HG03196 (cell line): ENCODE measurements around the gene MUC5B.

Experiments
- ATAC-seq: cut with Tn5 transposase; IDR thresholded peaks from one replicate; pipeline ENCODE4 v1.9.1; 2021; ENCODE audit not compliant: unreplicated experiment

The MUC5B gene

DNA sequence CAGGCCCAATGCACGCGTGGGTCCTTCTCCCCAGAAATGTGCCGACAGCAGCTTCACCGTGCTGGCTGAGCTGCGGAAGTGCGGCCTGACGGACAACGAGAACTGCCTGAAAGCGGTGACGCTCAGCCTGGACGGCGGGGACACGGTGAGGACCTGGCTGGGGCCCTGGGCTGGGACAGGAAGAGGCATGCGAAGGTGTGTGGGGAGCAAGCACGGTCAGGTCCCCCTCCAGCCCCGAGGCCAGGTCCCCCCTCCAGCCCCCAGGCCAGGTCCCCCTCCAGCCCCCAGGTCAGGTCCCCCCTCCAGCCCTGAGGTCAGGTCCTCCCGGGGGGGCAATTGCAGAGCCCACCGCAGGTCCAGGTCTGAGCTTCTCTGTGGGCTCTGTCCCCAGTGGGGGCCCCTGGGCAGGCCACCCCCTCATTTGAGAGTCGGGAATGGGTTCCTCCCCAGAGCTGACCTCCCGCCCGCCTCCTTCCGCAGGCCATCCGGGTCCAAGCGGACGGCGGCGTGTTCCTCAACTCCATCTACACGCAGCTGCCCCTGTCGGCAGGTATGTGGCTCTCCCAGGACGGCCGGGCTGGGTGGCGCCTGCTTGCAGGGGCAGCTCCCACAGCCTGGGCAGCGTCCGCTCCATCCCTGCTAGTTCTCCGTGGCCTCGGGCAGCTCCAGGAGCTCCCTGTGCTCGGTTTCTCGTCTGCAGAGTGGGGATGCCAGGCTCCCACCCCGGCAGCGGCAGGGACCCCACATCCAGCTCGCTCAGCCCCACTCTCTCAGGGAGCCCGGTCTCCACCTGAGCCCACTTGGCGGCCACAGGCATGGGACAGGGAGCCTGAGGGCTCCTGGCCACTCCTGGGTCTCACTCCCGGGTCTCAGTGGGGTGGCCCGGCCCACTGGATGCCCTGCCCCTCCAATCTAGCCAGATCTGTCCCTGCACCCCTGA, 7.9 kb downstream of the MUC5B start:
- ATAC-seq: no peak

DNA sequence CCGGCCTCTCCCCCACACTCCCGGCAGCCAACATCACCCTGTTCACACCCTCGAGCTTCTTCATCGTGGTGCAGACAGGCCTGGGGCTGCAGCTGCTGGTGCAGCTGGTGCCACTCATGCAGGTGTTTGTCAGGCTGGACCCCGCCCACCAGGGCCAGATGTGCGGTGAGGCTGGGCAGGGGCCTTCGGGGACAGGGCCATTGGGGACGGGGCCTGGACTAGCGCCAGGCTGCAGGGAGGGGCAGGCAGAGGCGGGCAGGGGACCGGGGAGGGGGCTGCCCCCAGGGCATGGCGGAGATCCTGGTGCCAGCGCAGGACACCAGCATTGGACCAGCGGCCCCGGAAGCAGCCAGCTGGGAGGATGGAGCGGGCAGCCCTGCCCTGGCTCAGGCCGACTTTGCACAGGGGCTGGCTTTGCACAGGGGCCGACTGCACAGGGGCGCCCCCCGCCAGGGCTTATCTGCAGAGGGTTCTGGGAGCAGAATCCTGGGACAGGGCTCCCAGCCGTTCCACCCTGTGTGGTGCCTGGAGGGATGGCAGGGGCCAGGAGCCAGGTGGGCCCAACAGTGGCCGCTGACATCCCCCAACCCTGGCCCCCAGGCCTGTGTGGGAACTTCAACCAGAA, 8.6 kb downstream of the MUC5B start:
- no peak for ATAC-seq

DNA sequence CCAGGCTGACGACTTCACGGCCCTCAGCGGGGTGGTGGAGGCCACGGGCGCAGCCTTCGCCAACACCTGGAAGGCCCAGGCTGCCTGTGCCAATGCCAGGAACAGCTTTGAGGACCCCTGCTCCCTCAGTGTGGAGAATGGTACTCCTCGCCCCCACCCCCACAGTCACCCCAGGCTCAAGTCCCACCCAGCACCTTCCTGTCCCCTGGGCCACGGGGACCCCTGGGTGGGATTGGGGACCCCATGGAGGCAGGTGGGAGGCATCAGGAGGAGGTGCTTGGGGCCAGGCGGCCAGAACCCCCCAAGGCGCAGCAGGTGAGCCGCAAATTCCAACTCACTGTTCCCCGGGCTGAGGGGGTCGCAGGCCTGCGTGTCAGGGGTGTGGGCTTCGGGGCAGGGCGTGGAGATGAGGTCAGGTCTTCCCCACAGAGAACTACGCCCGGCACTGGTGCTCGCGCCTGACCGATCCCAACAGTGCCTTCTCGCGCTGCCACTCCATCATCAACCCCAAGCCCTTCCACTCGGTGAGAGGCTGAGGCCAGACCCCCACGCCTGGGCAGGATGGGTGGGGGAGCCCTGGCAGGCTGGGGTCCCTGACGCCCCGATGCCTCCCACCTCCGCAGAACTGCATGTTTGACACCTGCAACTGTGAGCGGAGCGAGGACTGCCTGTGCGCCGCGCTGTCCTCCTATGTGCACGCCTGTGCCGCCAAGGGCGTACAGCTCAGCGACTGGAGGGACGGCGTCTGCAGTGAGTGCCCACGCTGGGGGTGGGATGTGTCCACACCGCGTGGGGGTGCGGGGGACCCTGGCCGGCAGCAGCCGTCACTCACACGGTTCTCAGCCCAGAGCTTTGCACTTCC, 9.4 kb downstream of the MUC5B start:
- ATAC-seq: no peak

DNA sequence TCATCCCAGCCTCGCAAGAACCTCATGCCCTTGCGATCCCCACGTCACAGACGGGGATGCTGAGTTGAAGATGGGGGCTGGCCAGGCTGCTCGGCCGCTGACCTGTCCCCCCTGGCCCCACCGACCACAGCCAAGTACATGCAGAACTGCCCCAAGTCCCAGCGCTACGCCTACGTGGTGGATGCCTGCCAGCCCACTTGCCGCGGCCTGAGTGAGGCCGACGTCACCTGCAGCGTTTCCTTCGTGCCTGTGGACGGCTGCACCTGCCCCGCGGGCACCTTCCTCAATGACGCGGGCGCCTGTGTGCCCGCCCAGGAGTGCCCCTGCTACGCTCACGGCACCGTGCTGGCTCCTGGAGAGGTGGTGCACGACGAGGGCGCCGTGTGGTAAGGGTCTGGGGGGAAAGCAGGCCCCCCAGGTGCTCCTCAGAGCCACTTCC, 10.0 kb downstream of the MUC5B start:
- ATAC-seq: no peak

DNA sequence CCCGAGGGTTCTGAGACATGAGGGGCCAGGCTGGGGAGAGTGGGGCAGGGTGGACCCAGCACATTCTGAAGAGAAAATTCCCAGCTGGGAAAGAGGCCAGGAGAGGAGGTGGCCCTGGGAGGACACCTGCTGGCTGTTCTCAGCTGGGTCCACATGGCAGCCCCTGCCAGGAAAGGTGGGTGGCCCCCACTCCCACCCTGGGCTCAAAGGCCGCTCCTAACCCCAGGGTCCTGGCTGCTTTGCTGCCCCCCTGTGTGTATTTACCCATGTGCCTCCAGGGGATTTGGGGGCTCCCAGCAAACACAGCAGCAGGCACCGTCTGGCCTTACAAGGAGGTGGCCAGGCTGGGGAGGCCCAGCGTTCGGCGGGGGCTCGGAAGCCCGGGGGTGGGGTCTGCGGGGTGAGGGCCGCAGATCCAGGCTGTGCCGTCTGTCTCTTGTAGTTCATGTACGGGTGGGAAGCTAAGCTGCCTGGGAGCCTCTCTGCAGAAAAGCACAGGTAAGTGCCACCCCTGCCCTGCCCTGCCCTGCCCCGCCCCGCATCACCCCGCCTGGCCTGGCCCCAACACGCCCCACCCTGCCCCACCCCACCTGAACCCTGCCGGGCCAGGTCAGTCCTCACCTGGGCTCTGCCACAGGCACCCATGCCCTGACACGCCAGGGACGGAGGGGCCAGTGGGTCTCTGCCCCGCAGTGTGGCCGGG, 10.6 kb downstream of the MUC5B start:
- no peak for ATAC-seq

DNA sequence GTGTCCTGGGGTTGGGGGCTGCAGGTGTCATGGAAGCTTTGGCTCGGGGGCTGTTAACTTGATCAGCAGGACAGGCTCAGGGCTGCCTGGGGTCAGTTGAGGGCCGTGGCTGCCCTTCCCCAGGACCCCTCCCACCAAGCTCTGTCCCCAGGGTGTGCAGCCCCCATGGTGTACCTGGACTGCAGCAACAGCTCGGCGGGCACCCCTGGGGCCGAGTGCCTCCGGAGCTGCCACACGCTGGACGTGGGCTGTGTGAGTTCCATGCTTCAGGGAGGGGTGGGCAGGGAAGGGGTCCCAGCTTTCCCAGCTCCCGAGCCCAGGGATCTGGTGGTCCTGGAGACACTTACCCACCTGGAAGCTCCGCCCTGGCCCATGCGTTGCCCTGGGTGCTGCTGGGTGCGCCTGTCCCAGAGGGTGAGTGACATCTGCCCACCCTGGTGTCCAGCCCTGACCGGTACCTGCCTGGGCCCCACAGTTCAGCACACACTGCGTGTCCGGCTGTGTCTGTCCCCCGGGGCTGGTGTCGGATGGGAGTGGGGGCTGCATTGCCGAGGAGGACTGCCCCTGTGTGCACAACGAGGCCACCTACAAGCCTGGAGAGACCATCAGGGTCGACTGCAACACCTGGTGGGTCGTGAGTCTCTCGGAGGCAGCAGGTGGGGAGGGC, 11.3 kb downstream of the MUC5B start:
- ATAC-seq: no peak

DNA sequence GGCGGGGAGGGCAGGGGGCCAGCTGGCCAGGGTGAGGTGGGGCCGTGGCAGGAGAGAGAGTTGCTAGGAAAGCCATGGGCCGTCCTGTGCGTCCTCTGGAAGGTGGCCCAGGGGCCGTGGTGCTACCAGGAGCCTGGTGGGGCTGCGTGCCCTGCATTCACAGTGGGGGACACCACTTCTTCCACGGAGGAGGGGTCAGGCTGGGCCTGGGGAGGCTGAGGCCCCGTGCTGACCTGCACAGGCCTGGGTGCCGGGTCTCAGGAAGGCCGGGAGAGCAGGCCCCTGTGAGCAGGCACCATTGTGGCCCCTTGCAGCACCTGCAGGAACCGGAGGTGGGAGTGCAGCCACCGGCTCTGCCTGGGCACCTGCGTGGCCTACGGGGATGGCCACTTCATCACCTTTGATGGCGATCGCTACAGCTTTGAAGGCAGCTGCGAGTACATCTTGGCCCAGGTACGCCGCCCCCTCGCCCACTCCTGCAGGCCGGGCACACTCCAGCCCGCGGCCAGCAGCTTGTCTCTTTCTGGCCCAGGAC, 12.0 kb downstream of the MUC5B start:
- ATAC-seq: no peak

DNA sequence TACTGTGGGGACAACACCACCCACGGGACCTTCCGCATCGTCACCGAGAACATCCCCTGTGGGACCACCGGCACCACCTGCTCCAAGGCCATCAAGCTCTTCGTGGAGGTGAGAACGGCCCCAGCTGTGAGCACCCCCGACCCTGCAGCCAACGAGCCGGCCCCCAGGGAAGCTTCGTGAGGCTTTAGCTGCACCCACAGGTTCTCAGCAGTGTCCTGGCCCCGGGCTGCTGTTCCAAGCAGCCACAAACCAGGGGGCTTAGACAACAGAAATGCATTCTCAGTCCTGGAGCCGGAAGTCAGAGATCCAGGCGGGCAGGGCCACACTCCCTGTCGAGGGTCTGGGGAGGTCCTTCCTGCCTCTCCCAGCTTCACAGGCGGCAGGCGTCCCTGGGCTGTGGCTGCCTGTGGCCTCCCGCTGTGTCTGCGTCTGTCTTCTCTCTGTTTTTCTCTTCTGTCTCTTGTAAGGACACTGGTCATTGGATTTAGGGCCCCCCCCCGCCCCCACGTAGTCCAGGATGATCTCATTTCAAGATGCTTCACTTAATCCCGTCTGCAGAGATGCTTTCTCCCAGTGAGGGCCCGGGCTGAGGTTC, 12.5 kb downstream of the MUC5B start:
- no peak for ATAC-seq

DNA sequence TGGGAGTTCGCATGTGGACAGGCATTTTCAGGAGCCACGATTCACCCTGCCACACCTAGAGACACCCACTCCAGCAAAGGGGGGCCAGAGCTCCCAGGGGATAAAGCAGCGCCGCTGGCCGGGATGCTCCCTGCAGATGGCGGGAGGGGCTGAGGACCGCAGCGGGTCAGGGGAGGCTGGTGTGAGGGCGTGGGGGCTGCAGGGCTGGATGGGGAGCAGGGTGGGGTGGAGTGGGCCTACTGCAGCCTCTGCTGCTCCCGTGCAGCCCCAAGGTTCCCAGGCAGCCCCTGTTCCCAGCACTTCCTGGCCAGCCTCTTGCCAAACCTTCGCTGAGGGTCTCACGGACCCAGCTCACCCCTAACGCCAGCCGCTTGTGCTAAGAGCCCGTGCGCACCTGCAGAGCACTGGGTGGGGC, 13.0 kb downstream of the MUC5B start:
- ATAC-seq: no peak

DNA sequence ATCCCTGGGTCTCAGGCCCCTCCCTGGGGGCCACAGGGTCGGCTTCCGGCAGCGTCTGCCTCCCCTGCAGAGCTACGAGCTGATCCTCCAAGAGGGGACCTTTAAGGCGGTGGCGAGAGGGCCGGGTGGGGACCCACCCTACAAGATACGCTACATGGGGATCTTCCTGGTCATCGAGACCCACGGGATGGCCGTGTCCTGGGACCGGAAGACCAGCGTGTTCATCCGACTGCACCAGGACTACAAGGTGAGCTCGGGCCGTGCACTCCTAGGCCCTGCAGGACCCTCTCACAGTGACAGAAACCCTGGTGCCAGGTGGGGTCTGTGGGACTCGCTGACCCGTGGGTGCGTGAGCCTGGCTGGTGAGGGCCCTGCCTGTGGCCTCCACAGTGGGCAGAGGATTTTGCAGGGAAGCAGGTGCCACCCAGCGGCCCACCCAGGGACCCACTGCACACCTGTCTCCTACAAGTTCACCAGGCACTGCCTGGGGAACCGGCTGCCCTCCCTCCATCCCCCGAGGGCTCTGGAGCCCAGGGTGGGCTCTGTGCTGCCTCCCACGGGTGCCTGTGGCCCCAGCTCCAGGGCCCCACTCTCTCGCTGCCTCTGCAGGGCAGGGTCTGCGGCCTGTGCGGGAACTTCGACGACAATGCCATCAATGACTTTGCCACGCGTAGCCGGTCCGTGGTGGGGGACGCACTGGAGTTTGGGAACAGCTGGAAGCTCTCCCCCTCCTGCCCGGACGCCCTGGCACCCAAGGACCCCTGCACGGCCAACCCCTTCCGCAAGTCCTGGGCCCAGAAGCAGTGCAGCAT, 13.7 kb downstream of the MUC5B start:
- ATAC-seq: no peak

DNA sequence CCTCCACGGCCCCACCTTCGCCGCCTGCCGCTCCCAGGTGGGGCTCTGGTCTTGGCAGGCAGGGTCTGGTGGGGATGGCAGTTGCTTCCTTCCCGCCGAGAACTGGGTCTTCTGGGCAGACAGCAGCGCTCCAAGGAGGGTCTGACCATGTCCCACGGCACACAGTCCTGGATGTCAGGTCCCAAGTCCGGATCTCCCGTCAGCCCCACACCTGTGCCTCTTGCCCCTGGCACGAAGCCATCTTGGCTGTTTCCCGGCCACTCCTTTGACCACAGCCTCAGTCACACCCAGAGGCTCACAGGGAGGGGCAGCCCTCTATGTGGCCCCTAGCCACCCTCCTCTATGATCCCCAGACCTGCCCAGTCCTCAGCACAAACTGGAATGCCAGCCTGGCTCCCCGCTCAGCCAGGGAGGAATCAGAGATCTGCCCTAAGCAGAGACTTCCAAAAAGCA, 14.3 kb downstream of the MUC5B start:
- ATAC-seq: no peak

DNA sequence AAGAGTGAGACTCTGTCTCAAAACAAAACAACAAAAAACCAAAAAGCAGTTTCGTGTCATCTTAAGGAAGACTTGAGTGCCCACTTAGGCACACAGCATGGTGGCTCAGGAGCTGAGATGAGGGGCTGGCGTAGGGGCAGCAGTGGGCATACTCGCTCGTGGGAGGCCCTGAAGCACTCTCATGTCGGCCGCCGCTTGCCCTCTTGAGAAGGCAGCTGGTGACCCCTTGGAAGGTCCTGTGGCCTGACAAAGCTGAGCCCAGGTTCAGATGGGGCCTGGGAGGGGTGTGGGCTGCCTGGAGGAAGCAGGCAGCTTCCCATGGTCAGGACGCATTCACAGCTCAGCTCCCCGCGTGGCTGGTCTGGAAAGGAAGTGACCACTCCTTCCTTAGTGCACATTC, 15.0 kb downstream of the MUC5B start:
- ATAC-seq: no peak

DNA sequence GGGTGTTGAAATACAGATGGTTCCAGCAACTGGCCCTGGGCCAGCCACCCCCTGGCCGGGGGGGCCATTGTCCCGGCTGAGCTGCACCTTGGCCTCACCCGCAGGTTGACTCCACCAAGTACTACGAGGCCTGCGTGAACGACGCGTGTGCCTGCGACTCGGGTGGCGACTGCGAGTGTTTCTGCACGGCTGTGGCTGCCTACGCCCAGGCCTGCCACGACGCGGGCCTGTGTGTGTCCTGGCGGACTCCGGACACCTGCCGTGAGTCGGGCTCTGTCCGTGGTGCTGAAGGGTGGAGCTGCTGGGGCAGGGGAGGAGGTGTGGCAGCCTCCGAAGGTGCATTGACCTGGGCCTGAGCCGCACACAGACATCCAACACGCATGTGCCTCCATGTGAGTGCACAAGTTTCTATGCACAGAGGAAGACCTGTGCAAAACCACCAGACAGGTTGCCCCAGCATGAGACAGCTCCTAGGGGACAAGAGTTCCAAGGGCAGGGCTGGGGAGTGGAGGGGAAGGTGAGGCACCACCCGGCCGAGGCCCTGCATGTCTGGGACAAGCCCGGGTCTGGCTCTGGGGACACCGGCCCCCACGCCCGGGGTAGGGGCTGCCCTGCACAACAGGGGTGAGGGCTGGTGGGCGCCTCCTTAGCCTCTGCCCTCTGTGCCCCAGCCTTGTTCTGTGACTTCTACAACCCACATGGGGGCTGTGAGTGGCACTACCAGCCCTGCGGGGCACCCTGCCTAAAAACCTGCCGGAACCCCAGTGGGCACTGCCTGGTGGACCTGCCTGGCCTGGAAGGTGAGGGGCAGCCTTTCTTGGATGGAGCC, 16.1 kb downstream of the MUC5B start:
- no peak for ATAC-seq

DNA sequence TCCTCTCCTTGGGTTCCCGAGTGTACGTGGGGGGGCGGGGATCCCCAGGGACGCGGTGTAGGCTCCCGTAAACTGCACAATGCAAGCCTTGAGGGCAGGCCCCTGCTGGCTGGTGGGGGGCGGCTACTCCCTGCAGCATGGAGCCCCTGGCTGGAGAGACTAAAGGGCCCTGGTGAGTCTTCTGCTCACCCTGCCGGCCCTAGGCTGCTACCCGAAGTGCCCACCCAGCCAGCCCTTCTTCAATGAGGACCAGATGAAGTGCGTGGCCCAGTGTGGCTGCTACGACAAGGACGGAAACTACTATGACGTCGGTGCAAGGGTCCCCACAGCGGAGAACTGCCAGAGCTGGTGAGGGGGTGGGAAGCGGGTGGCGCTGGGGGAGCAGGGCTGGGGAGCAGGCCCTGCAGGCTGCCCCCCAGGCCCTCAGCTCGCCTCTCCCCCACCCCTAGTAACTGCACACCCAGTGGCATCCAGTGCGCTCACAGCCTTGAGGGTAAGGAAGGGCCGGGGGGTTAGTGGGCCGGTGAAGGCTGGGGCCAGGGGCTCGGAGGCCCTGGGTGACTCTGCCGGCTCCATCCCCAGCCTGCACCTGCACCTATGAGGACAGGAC, 16.8 kb downstream of the MUC5B start:
- ATAC-seq: no peak

DNA sequence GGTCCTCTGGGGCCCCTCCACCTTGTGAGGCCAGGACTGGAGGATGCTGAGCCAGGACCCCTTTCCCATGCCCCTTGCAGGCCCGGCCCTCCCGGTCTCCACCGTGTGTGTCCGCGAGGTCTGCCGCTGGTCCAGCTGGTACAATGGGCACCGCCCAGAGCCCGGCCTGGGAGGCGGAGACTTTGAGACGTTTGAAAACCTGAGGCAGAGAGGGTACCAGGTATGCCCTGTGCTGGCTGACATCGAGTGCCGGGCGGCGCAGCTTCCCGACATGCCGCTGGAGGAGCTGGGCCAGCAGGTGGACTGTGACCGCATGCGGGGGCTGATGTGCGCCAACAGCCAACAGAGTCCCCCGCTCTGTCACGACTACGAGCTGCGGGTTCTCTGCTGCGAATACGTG, 17.9 kb downstream of the MUC5B start:
- no peak for ATAC-seq

DNA sequence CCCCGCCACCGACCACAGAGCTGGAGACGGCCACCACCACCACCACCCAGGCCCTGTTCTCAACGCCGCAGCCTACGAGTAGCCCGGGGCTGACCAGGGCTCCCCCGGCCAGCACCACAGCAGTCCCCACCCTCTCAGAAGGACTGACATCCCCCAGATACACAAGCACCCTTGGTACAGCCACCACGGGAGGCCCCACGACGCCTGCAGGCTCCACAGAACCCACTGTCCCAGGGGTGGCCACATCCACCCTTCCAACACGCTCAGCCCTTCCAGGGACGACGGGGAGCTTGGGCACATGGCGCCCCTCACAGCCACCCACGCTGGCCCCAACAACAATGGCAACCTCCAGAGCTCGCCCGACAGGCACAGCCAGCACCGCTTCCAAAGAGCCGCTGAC, 18.8 kb downstream of the MUC5B start:
- ATAC-seq: no peak

DNA sequence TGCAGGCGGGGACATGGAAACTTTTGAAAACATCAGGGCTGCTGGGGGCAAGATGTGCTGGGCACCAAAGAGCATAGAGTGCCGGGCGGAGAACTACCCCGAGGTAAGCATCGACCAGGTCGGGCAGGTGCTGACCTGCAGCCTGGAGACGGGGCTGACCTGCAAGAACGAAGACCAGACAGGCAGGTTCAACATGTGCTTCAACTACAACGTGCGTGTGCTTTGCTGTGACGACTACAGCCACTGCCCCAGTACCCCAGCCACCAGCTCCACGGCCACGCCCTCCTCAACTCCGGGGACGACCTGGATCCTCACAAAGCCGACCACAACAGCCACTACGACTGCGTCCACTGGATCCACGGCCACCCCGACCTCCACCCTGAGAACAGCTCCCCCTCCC, 19.4 kb downstream of the MUC5B start:
- no peak for ATAC-seq
